ENCODE data around the gene MNS1. TPM values are rescaled to one million over a fixed set of nuclear protein-coding genes. Genes with fewer than 3 reads are reported as not detected.

MNS1 gene
- total RNA-seq, 1 experiment from 2014 or later = 4.2 TPM

DNA sequence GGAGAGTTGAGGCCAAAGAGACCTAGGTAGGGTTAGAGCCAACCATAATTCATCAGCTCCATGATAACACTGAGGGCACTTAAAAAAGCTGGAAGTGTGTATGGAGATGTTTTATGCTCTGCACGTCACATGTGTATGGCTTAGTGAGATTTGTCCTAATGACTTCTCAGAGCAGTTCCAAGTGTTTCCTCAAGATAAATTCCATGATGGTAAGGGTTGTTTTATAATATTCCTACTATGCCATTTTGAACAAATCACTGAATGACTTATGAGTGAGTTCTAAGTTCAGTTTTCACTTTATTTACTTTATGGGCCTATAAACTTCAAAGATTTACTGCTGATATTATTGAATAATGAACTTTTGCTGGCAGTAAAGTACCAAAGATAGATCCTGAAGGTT lies 71.7 kb downstream of the MNS1 start:
- DNase-seq (ENCODE audit: low read depth) = no peak
- in situ Hi-C loops (cut with HindIII; ENCODE audit: low pct_unique_long_range_greater_than_20kb, low sequenced_read_pairs) = no loop called here

DNA sequence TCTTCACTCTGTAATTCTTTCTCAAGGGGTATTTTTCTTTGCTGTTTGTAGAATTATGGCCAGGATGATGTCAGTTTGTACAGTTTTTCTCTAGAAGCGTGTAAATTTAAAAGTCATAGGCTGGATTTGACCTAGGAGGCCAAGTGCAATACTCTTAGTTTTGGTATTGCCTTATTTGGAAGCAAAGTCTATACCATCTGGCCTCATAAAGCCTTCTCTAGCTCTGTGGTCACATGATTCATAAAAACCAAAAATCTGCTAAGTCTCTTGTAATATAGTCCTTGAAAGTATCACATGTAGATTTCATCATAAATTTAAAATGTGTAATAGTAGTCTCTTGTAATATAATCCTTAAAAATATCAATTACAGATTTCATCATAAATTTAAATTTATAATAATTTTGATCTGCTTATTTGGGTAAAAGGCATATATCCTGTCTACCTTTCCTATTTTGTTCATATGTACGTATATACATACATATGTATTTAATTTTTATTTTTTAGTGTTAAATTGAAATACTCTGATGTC lies 74.1 kb downstream of the MNS1 start:
- in situ Hi-C loops (cut with HindIII; ENCODE audit: low pct_unique_long_range_greater_than_20kb, low sequenced_read_pairs) = no loop called here
- DNase-seq (ENCODE audit: low read depth) = no peak

DNA sequence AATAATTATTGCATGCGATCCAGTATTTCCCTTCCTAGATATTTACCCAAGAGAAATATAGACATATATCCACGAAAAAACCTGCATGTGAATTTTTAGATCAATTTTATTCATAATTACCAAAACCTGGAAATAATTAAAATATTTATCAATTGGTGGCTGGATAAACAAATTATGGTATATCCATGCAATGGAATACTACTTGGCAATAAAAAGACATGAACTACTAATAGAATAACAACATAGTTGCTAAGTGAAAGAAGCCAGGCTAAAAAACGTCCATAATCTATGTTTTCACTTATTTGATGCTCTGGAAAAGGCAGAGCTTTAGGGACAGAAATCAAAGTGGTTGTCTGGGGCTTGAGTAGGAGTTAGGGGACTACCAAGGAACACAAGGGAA lies 79.0 kb downstream of the MNS1 start:
- in situ Hi-C loops (cut with HindIII; ENCODE audit: low pct_unique_long_range_greater_than_20kb, low sequenced_read_pairs) = no loop called here
- DNase-seq (ENCODE audit: low read depth) = no peak

DNA sequence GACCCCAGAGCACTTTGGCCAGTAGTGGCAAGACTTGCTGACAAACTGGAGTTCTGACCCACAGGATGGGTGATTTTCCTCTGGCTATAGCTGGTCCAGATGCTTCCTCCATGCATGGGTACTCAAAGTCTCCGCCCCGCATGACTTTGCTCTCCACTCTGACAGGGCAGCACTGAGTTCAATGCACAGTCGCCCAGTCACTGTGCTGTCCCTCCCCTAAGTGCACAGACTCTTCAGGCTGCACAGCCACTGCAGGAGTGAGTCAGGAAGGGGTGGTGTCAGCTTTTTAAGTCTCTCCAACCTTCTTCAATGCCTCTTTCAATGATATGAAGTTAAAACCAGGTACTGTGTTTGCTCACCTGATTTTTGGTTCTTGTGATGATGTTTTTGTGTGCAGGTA lies 81.9 kb downstream of the MNS1 start:
- peak; percentile 75 for DNase-seq (ENCODE audit: low read depth)

More for the DNA sequence above, 81.9 kb downstream of the MNS1 start:
- in situ Hi-C loops (cut with HindIII; ENCODE audit: low pct_unique_long_range_greater_than_20kb, low sequenced_read_pairs) = no loop called here

Other genes starting within 250 kb of the MNS1 start
- gene RFX7, start 221.3 kb downstream of the MNS1 start, total RNA-seq (2014; rRNA removed; shearing (Covaris generic); ENCODE audit: low replicate concordance) = 0.98 and 2.4 TPM in 2 replicates
- 14.6 and 19.5 TPM in 2 replicates for gene TEX9, start 99.7 kb downstream of the MNS1 start, total RNA-seq (2014; rRNA removed; shearing (Covaris generic); ENCODE audit: low replicate concordance)